Vagina (tissue), 2 donors: Measurements from ENCODE around the gene NOS3. TPM values are rescaled to one million over a fixed set of nuclear protein-coding genes. Genes with fewer than 3 reads are reported as not detected.

Source experiments
- DNase-seq, 2 donors: peaks; one replicate each; pipeline ENCODE4 v3.0.0-alpha.2; 2017; ENCODE audit errors: extremely low spot score in 2 of 2
- H3K27ac ChIP-seq: fragments of 200-600 bp; sonication (generic); one replicate; pipeline ENCODE4 v1.5.1; 2019
- H3K27me3 ChIP-seq: fragments of 200-600 bp; sonication (generic); one replicate; pipeline ENCODE4 v1.5.1; 2019
- H3K36me3 ChIP-seq, 2 donors: fragments of 200-600 bp; sonication (generic); one replicate each; pipeline ENCODE4 v1.5.1; 2017 to 2019
- H3K4me1 ChIP-seq: fragments of 200-600 bp; sonication (generic); one replicate; pipeline ENCODE4 v1.5.1; 2019
- H3K4me3 ChIP-seq, 2 donors: fragments of 200-600 bp; sonication (generic); 1 replicate in 1 of 2; 2 replicates in 1 of 2; pipeline ENCODE4 v1.5.1; 2016 to 2019
- H3K9me3 ChIP-seq: fragments of 200-600 bp; sonication (generic); one replicate; pipeline ENCODE4 v1.5.1; 2019
- CTCF ChIP-seq, 3 experiments: fragments of 450-650 bp in 2 of 3; fragments of 200-600 bp in 1 of 3; sonication (generic) in 1 of 3; IDR thresholded peaks; one replicate each; pipeline ENCODE4 v1.5.1; 2017 to 2019; ENCODE audit warnings: antibody characterized with exemption in 3 of 3, mild to moderate bottlenecking in 2 of 3, moderate library complexity in 2 of 3
- POLR2A ChIP-seq, 2 donors: fragments of 450-650 bp; IDR thresholded peaks; one replicate each; pipeline ENCODE4 v1.6.1; 2017; ENCODE audit warnings: antibody characterized with exemption in 2 of 2, mild to moderate bottlenecking in 2 of 2, moderate library complexity in 2 of 2
- POLR2AphosphoS5 ChIP-seq, 2 donors: sonication (generic); formaldehyde crosslinking; IDR thresholded peaks; one replicate each; pipeline ENCODE4 v1.9.0; 2017; ENCODE audit warnings: antibody characterized with exemption in 2 of 2, mild to moderate bottlenecking in 2 of 2, low read depth in 1 of 2; ENCODE audit not compliant: insufficient read depth in 1 of 2
- intact Hi-C: fragments of 100-400 bp; cut with DNase I; formaldehyde crosslinking; loops from one replicate; pipeline ENCODE4 v1.15.1; 2023
- total RNA-seq: library from RNA; depleted of rRNA; stranded (reverse); fragments of >200 nt; gene quantifications from one replicate; pipeline ENCODE4 v1.2.3, GENCODE V29; 2016

The NOS3 gene
- total RNA-seq, 1 donor from 2014 or later = 22.8 TPM

- H3K36me3 ChIP-seq = no peaks in the 10 kb centered on the region
- intact Hi-C loops = no loop called here
- no peaks in the 10 kb centered on the region for H3K9me3 ChIP-seq
- no peak for DNase-seq
- H3K27me3 ChIP-seq = no peaks in the 10 kb centered on the region
- H3K4me1 ChIP-seq = peaks cover 8% of the 10 kb centered on the region
- TF ChIP-seq POLR2A (IDR thresholded peaks at IDR 0.05) = no peak
- no peak overlapping the region for H3K27ac ChIP-seq
- H3K4me3 ChIP-seq = no peak overlapping the region
Observed at GRCh38 chr7:150999001-150999400, 8.2 kb downstream of the NOS3 start.

- no peak for DNase-seq
- Histone ChIP-seq H3K36me3 (no peaks in the 10 kb centered on the region), H3K9me3 (no peaks in the 10 kb centered on the region), H3K4me3 (no peak overlapping the region), H3K27ac (no peak overlapping the region), H3K4me1 (peaks cover 8% of the 10 kb centered on the region), H3K27me3 (no peaks in the 10 kb centered on the region)
- TF ChIP-seq POLR2AphosphoS5 (IDR thresholded peaks at IDR 0.05; ENCODE audit: insufficient read depth in 1 of 2, low read depth in 1 of 2) (no peak), CTCF (IDR thresholded peaks at IDR 0.05) (no peak), POLR2A (IDR thresholded peaks at IDR 0.05) (no peak)
- intact Hi-C loops = no loop called here
Observed at GRCh38 chr7:150999497-151000230, 8.8 kb downstream of the NOS3 start.

- Histone ChIP-seq H3K4me3 (no peak overlapping the region), H3K27me3 (no peaks in the 10 kb centered on the region), H3K36me3 (no peaks in the 10 kb centered on the region), H3K4me1 (peaks cover 8% of the 10 kb centered on the region), H3K27ac (no peak overlapping the region), H3K9me3 (no peaks in the 10 kb centered on the region)
- intact Hi-C loops = no loop called here
- DNase-seq = no peak
- TF ChIP-seq CTCF (IDR thresholded peaks at IDR 0.05) = no peak
Observed at GRCh38 chr7:151000897-151001495, 10.2 kb downstream of the NOS3 start.

- Histone ChIP-seq H3K36me3 (no peaks in the 10 kb centered on the region), H3K27me3 (no peaks in the 10 kb centered on the region), H3K4me3 (no peak overlapping the region), H3K27ac (no peak overlapping the region), H3K9me3 (no peaks in the 10 kb centered on the region), H3K4me1 (peaks cover 4% of the 10 kb centered on the region)
- no peak for DNase-seq
- intact Hi-C loops = no loop called here
- TF ChIP-seq POLR2A (IDR thresholded peaks at IDR 0.05) = no peak
- no peak for TF ChIP-seq CTCF (IDR thresholded peaks at IDR 0.05)
- TF ChIP-seq POLR2AphosphoS5 (IDR thresholded peaks at IDR 0.05; ENCODE audit: insufficient read depth in 1 of 2, low read depth in 1 of 2) = no peak
Observed at GRCh38 chr7:151001546-151001945, 10.7 kb downstream of the NOS3 start.

- intact Hi-C loops = no loop called here
- Histone ChIP-seq H3K36me3 (no peaks in the 10 kb centered on the region), H3K4me1 (peaks cover 10% of the 10 kb centered on the region), H3K4me3 (no peak overlapping the region), H3K27ac (no peak overlapping the region), H3K9me3 (no peaks in the 10 kb centered on the region), H3K27me3 (no peaks in the 10 kb centered on the region)
- no peak for DNase-seq
- TF ChIP-seq CTCF (IDR thresholded peaks at IDR 0.05) = no peak
- no peak for TF ChIP-seq POLR2A (IDR thresholded peaks at IDR 0.05)
- TF ChIP-seq POLR2AphosphoS5 (IDR thresholded peaks at IDR 0.05; ENCODE audit: insufficient read depth in 1 of 2, low read depth in 1 of 2) = no peak
Observed at GRCh38 chr7:151003572-151003971, 12.8 kb downstream of the NOS3 start.
